ENCODE measurements around the gene FBXW5. TPM values are rescaled to one million over a fixed set of nuclear protein-coding genes. Genes with fewer than 3 reads are reported as not detected.

FBXW5 gene
- polyA plus RNA-seq, 1 donor from 2014 or later: 138 TPM

DNA sequence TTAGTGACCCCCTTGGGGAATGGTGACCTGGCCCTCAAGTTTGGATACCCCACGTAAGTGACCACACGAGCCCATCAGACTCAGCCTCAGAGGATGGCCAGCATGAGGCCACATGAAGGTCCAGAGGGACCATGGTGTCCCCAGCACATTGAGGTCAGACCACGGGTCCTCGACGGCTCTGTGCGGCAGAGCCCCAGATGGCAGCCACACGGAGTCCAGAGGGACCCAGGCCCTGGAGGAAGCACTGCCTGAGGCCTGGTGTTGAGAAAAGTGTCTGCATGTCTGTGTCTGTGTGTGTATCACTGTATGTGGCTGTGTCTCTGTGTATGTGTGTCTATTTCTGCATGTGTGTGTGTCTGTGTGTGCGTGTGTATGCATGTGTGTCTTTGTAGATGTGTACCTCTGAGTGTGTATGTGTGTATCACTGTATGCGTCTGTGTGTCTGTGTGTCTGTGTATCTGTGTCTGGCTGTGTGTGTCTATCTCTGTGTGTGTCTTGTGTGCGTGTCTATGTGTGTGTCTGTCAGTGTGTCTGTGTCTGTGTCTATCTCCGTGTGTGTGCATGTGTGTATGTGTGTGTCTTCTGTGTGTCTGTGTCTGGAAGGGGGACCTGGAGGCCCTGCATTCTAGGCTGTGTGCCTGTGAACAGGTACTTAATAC lies 39.2 kb upstream of the FBXW5 start:
- TF ChIP-seq, protein P1, sequence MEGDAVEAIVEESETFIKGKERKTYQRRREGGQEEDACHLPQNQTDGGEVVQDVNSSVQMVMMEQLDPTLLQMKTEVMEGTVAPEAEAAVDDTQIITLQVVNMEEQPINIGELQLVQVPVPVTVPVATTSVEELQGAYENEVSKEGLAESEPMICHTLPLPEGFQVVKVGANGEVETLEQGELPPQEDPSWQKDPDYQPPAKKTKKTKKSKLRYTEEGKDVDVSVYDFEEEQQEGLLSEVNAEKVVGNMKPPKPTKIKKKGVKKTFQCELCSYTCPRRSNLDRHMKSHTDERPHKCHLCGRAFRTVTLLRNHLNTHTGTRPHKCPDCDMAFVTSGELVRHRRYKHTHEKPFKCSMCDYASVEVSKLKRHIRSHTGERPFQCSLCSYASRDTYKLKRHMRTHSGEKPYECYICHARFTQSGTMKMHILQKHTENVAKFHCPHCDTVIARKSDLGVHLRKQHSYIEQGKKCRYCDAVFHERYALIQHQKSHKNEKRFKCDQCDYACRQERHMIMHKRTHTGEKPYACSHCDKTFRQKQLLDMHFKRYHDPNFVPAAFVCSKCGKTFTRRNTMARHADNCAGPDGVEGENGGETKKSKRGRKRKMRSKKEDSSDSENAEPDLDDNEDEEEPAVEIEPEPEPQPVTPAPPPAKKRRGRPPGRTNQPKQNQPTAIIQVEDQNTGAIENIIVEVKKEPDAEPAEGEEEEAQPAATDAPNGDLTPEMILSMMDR (IDR thresholded peaks at IDR 0.05; ENCODE audit: poor library complexity, severe bottlenecking): no peak
- TF ChIP-seq RAD21 (conservative IDR thresholded peaks at IDR 0.05) (no peak), EZH2 (IDR thresholded peaks at IDR 0.05; ENCODE audit: borderline replicate concordance, insufficient read depth, low read length, poor library complexity, severe bottlenecking) (no peak), SMC3 (conservative IDR thresholded peaks at IDR 0.05; ENCODE audit: poor library complexity) (no peak), EP300 (conservative IDR thresholded peaks at IDR 0.05; ENCODE audit: poor library complexity, severe bottlenecking) (no peak), TAF1 (IDR thresholded peaks at IDR 0.05; ENCODE audit: low read depth) (no peak), POLR2AphosphoS5 (IDR thresholded peaks at IDR 0.05) (no peak)
- Histone ChIP-seq H2AFZ (ENCODE audit: low read depth, low read length) (no peak overlapping the region), H3K27ac (ENCODE audit: low read length) (no peak overlapping the region), H3K36me3 (ENCODE audit: insufficient read depth, low read length) (no peaks in the 10 kb centered on the region), H3K9me3 (ENCODE audit: low read length) (no peaks in the 10 kb centered on the region), H3K9ac (ENCODE audit: low read length) (no peak overlapping the region), H3K27me3 (ENCODE audit: insufficient read depth, low read depth, low read length) (peaks cover 35% of the 10 kb centered on the region), H3K4me3 (ENCODE audit: low read length) (no peak overlapping the region), H3K4me2 (ENCODE audit: low read length) (no peak overlapping the region), H4K20me1 (ENCODE audit: insufficient read depth) (no peaks in the 10 kb centered on the region), H3F3A (ENCODE audit: insufficient read depth, low read length, poor library complexity, severe bottlenecking) (no peaks in the 10 kb centered on the region), H3K79me2 (replicated peaks; ENCODE audit: insufficient read depth, low read length) (no peaks in the 10 kb centered on the region), H3K9me2 (ENCODE audit: insufficient read depth, low read length) (no peaks in the 10 kb centered on the region)

- TF ChIP-seq REST (IDR thresholded peaks at IDR 0.05; ENCODE audit: borderline replicate concordance): no peak
- TF ChIP-seq EP300 (conservative IDR thresholded peaks at IDR 0.05; ENCODE audit: poor library complexity, severe bottlenecking): no peak
- no peak for TF ChIP-seq TAF1 (IDR thresholded peaks at IDR 0.05; ENCODE audit: low read depth)
- TF ChIP-seq POLR2AphosphoS5 (IDR thresholded peaks at IDR 0.05): no peak
- TF ChIP-seq, protein P1 (IDR thresholded peaks at IDR 0.05; ENCODE audit: poor library complexity, severe bottlenecking): no peak
- TF ChIP-seq SMC3 (conservative IDR thresholded peaks at IDR 0.05; ENCODE audit: poor library complexity): no peak
- TF ChIP-seq MXI1 (conservative IDR thresholded peaks at IDR 0.05; ENCODE audit: poor library complexity, severe bottlenecking): no peak
- TF ChIP-seq EZH2 (IDR thresholded peaks at IDR 0.05; ENCODE audit: borderline replicate concordance, insufficient read depth, low read length, poor library complexity, severe bottlenecking): no peak
- TF ChIP-seq RAD21 (conservative IDR thresholded peaks at IDR 0.05): no peak
- Histone ChIP-seq H3K9ac (ENCODE audit: low read length) (no peak overlapping the region), H3K9me3 (ENCODE audit: low read length) (no peaks in the 10 kb centered on the region), H3K4me3 (ENCODE audit: low read length) (no peak overlapping the region), H4K20me1 (ENCODE audit: insufficient read depth) (no peaks in the 10 kb centered on the region), H3K79me2 (replicated peaks; ENCODE audit: insufficient read depth, low read length) (no peaks in the 10 kb centered on the region), H3F3A (ENCODE audit: insufficient read depth, low read length, poor library complexity, severe bottlenecking) (no peaks in the 10 kb centered on the region), H3K4me2 (ENCODE audit: low read length) (no peak overlapping the region), H3K27me3 (ENCODE audit: insufficient read depth, low read depth, low read length) (peaks cover 35% of the 10 kb centered on the region), H2AFZ (ENCODE audit: low read depth, low read length) (no peak overlapping the region), H3K36me3 (ENCODE audit: insufficient read depth, low read length) (no peaks in the 10 kb centered on the region), H3K9me2 (ENCODE audit: insufficient read depth, low read length) (no peaks in the 10 kb centered on the region), H3K27ac (ENCODE audit: low read length) (no peak overlapping the region)
These were observed 38.6 kb upstream of the FBXW5 start for GRCh38 chr9:136983167-136983566.
